Measurements from ENCODE around the gene ALK.

DNA sequence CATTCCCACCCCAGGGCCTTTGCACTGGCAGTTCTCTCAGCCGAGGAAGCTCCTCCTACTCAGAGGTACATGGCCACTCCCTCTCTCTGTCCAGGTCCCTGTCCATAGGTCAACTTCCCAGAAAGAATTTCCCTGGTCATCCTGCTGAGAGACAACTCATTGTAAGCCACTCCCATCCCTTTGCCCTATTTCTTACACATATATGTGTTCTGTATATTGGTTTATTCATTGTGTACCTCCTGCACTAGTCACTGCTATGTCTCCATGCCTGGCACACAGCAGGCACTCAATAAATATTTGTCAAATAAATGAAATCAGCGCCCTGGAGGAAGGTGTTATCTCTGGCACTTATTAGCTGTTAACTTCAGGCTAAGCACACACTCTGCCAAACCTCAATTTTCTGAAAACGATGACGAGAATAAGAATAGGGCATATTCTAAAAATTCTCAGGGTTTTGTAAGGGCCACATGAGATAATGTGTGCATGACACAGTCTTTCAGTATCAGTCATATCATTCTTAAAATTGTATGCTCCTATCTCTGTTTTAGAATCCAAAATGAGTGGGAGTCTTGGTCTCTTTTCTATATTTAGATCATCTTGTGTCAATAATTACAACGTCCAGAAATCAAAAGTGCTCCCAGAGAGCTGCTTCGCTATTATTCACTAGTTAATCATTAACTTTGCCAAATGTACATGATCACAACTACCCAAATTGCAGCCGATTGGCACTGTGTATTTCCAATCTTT lies 198.0 kb downstream of the ALK start:
- TF ChIP-seq RAD21 (IDR thresholded peaks at IDR 0.05; ENCODE audit: insufficient read depth, low read depth, low read length) (no peak), EZH2 (IDR thresholded peaks at IDR 0.05; ENCODE audit: borderline replicate concordance, control insufficient read depth, low read depth, low read length) (no peak), NBN (IDR thresholded peaks at IDR 0.05) (0 out of 2 replicates have a peak, but pooled peaks have one; percentile 32), POLR2A (IDR thresholded peaks at IDR 0.05; ENCODE audit: low read depth, low read length) (no peak)

Measured in GM12878 (cell line).